Mesenchymal stem cell (in vitro differentiated cells and primary cell): Measurements from ENCODE around the gene TPO.

Experiments
- DNase-seq: peaks from one replicate; pipeline ENCODE4 v3.0.0-alpha.2; 2013
- H2AFZ ChIP-seq: one replicate; pipeline ENCODE4 v1.6.1; 2013; ENCODE audit warnings: low read depth, mild to moderate bottlenecking, control low read depth, inconsistent platforms, low read length, moderate library complexity
- H2AK5ac ChIP-seq: 2 replicates; pipeline ENCODE4 v1.6.1; 2013; ENCODE audit warnings: low read length, moderate library complexity, mild to moderate bottlenecking, inconsistent platforms; ENCODE audit not compliant: severe bottlenecking
- H2BK120ac ChIP-seq: one replicate; pipeline ENCODE4 v1.6.1; 2013; ENCODE audit warnings: low read depth, mild to moderate bottlenecking, inconsistent platforms, low read length, moderate library complexity
- H2BK12ac ChIP-seq, 2 experiments: one replicate each; pipeline ENCODE4 v1.6.1; 2013; ENCODE audit warnings: inconsistent platforms in 2 of 2, low read length in 2 of 2, mild to moderate bottlenecking in 2 of 2, moderate library complexity in 2 of 2, control low read depth in 1 of 2
- H2BK15ac ChIP-seq: one replicate; pipeline ENCODE4 v1.6.1; 2013; ENCODE audit warnings: mild to moderate bottlenecking, low read depth, inconsistent platforms; ENCODE audit not compliant: poor library complexity, severe bottlenecking
- H2BK5ac ChIP-seq: 2 replicates; pipeline ENCODE4 v1.6.1; 2013; ENCODE audit warnings: low read depth, mild to moderate bottlenecking, low read length, control low read depth, inconsistent platforms; ENCODE audit not compliant: poor library complexity, severe bottlenecking
- H3K14ac ChIP-seq, 2 experiments: one replicate each; pipeline ENCODE4 v1.6.1; 2013; ENCODE audit warnings: inconsistent platforms in 2 of 2, low read length in 2 of 2, control low read depth in 1 of 2, mild to moderate bottlenecking in 1 of 2, moderate library complexity in 1 of 2
- H3K18ac ChIP-seq, 2 experiments: one replicate each; pipeline ENCODE4 v1.6.1; 2013; ENCODE audit warnings: inconsistent platforms in 2 of 2, low read length in 2 of 2, control low read depth in 1 of 2, low read depth in 1 of 2, mild to moderate bottlenecking in 1 of 2
- H3K23ac ChIP-seq, 2 experiments: one replicate each; pipeline ENCODE4 v1.6.1; 2013; ENCODE audit warnings: inconsistent platforms in 2 of 2, low read length in 2 of 2, mild to moderate bottlenecking in 2 of 2, moderate library complexity in 2 of 2, control low read depth in 1 of 2
- H3K27ac ChIP-seq: 2 replicates; pipeline ENCODE4 v1.5.1; 2013; ENCODE audit warnings: mild to moderate bottlenecking, moderate library complexity, low read length, control low read depth, inconsistent platforms; ENCODE audit not compliant: poor library complexity, severe bottlenecking
- H3K27me3 ChIP-seq, 2 experiments: 2 replicates each; pipeline versions ENCODE4 v1.6.1 to v1.7.0; 2013; ENCODE audit warnings: low read length in 2 of 2, mild to moderate bottlenecking in 2 of 2, moderate library complexity in 2 of 2, control low read depth in 1 of 2, inconsistent platforms in 1 of 2; ENCODE audit not compliant: control insufficient read depth in 1 of 2, insufficient read depth in 1 of 2
- H3K36me3 ChIP-seq, 2 experiments: 2 replicates each; pipeline versions ENCODE4 v1.6.1 to v1.7.0; 2013; ENCODE audit warnings: low read length in 2 of 2, control low read depth in 1 of 2, inconsistent platforms in 1 of 2, low read depth in 1 of 2, mild to moderate bottlenecking in 1 of 2; ENCODE audit not compliant: insufficient read depth in 2 of 2, control insufficient read depth in 1 of 2
- H3K4ac ChIP-seq, 2 experiments: one replicate each; pipeline ENCODE4 v1.6.1; 2013; ENCODE audit warnings: inconsistent platforms in 2 of 2, low read length in 2 of 2, mild to moderate bottlenecking in 2 of 2, moderate library complexity in 2 of 2, control low read depth in 1 of 2, low read depth in 1 of 2
- H3K4me1 ChIP-seq: 2 replicates; pipeline ENCODE4 v1.6.1; 2013; ENCODE audit warnings: low read depth, low read length, control low read depth; ENCODE audit not compliant: control insufficient read depth, insufficient read depth
- H3K4me2 ChIP-seq: 2 replicates; pipeline ENCODE4 v1.6.1; 2013; ENCODE audit warnings: low read length, mild to moderate bottlenecking, inconsistent platforms; ENCODE audit not compliant: poor library complexity, severe bottlenecking
- H3K4me3 ChIP-seq, 2 experiments: 2 replicates each; pipeline versions ENCODE4 v1.5.1 to v1.7.0; 2013; ENCODE audit warnings: low read length in 2 of 2, mild to moderate bottlenecking in 2 of 2, control low read depth in 1 of 2, low read depth in 1 of 2; ENCODE audit not compliant: insufficient read depth in 1 of 2
- H3K79me1 ChIP-seq: replicated peaks from 2 replicates; pipeline ENCODE4 v1.6.1; 2013; ENCODE audit warnings: mild to moderate bottlenecking, control low read depth, low read length, inconsistent platforms; ENCODE audit not compliant: poor library complexity, severe bottlenecking
- H3K9ac ChIP-seq: 2 replicates; pipeline ENCODE4 v1.7.0; 2013; ENCODE audit warnings: mild to moderate bottlenecking, low read length, moderate library complexity
- H3K9me3 ChIP-seq: 2 replicates; pipeline ENCODE4 v1.7.0; 2013; ENCODE audit warnings: mild to moderate bottlenecking, low read length; ENCODE audit not compliant: control insufficient read depth
- H4K8ac ChIP-seq: one replicate; pipeline ENCODE4 v1.6.1; 2013; ENCODE audit warnings: inconsistent platforms, mild to moderate bottlenecking, low read length, moderate library complexity
- H4K91ac ChIP-seq: one replicate; pipeline ENCODE4 v1.6.1; 2013; ENCODE audit warnings: mild to moderate bottlenecking, low read length, inconsistent platforms
- WGBS: methylation state at CpG from one replicate; pipeline ENCODE4 v1.1.7; 2013; ENCODE audit warnings: mixed read lengths; 5-methylcytosine and 5-hydroxymethylcytosine counted together

TPO gene

GRCh38 chr2:1448009-1448408, 34.7 kb downstream of the TPO start:
- Histone ChIP-seq H3K23ac (no peak overlapping the region), H2BK5ac (no peak overlapping the region), H3K27me3 (peaks cover 0 to 24% of the 10 kb centered on the region in 2 experiments), H3K4me2 (no peak overlapping the region), H3K79me1 (no peaks in the 10 kb centered on the region), H3K4me1 (no peaks in the 10 kb centered on the region), H3K36me3 (no peaks in the 10 kb centered on the region), H2BK120ac (no peak overlapping the region), H4K91ac (no peak overlapping the region), H2AK5ac (no peak overlapping the region), H3K14ac (no peak overlapping the region), H3K4me3 (no peak overlapping the region), H3K27ac (no peak overlapping the region), H3K18ac (no peak overlapping the region), H2BK12ac (no peak overlapping the region), H2AFZ (no peak overlapping the region), H3K9me3 (no peaks in the 10 kb centered on the region), H3K4ac (no peak overlapping the region), H3K9ac (no peak overlapping the region), H2BK15ac (no peak overlapping the region), H4K8ac (no peak overlapping the region)
- no peak for DNase-seq
- 73% methylated on average over 18 of the region's 18 CpGs for WGBS

GRCh38 chr2:1450915-1451314, 37.7 kb downstream of the TPO start:
- H2BK120ac ChIP-seq, result no peak overlapping the region
- H3K4me1 ChIP-seq, result no peaks in the 10 kb centered on the region
- no peak overlapping the region for H2BK15ac ChIP-seq
- H3K4ac ChIP-seq, result no peak overlapping the region
- no peak overlapping the region for H3K23ac ChIP-seq
- H3K9me3 ChIP-seq, result no peaks in the 10 kb centered on the region
- no peak overlapping the region for H4K91ac ChIP-seq
- no peak overlapping the region for H3K14ac ChIP-seq
- no peak overlapping the region for H3K27ac ChIP-seq
- H3K79me1 ChIP-seq, result no peaks in the 10 kb centered on the region
- H2BK12ac ChIP-seq, result no peak overlapping the region
- H2AFZ ChIP-seq, result no peak overlapping the region
- H3K9ac ChIP-seq, result no peak overlapping the region
- H3K4me2 ChIP-seq, result no peak overlapping the region
- H3K36me3 ChIP-seq, result no peaks in the 10 kb centered on the region
- DNase-seq, result no peak
- H3K27me3 ChIP-seq, result peaks cover 0 to 32% of the 10 kb centered on the region in 2 experiments
- 64% methylated on average over 4 of the region's 4 CpGs for WGBS
- H3K18ac ChIP-seq, result no peak overlapping the region
- H2BK5ac ChIP-seq, result no peak overlapping the region
- H4K8ac ChIP-seq, result no peak overlapping the region
- no peak overlapping the region for H3K4me3 ChIP-seq
- no peak overlapping the region for H2AK5ac ChIP-seq

- H3K9me3 ChIP-seq, result no peaks in the 10 kb centered on the region
- no peak overlapping the region for H2BK15ac ChIP-seq
- H3K4me1 ChIP-seq, result no peaks in the 10 kb centered on the region
- H3K27me3 ChIP-seq, result peaks cover 0 to 32% of the 10 kb centered on the region in 2 experiments
- no peak overlapping the region for H4K8ac ChIP-seq
- no peak overlapping the region for H2AK5ac ChIP-seq
- no peak for DNase-seq
- no peak overlapping the region for H3K4me2 ChIP-seq
- no peak overlapping the region for H3K23ac ChIP-seq
- H3K79me1 ChIP-seq, result no peaks in the 10 kb centered on the region
- H2BK5ac ChIP-seq, result no peak overlapping the region
- H2BK120ac ChIP-seq, result no peak overlapping the region
- no peak overlapping the region for H4K91ac ChIP-seq
- no peak overlapping the region for H3K27ac ChIP-seq
- H3K4me3 ChIP-seq, result no peak overlapping the region
- H3K4ac ChIP-seq, result no peak overlapping the region
- no peak overlapping the region for H2BK12ac ChIP-seq
- H3K18ac ChIP-seq, result no peak overlapping the region
- no peak overlapping the region for H3K14ac ChIP-seq
- H2AFZ ChIP-seq, result no peak overlapping the region
- 64% methylated on average over 5 of the region's 5 CpGs for WGBS
- no peaks in the 10 kb centered on the region for H3K36me3 ChIP-seq
- H3K9ac ChIP-seq, result no peak overlapping the region
Observed at GRCh38 chr2:1451422-1451821, 38.2 kb downstream of the TPO start.

- H4K8ac ChIP-seq, result no peak overlapping the region
- WGBS, result 81% methylated on average over 12 of the region's 12 CpGs
- H3K27me3 ChIP-seq, result peaks cover 0 to 22% of the 10 kb centered on the region in 2 experiments
- no peak overlapping the region for H2AFZ ChIP-seq
- H2BK12ac ChIP-seq, result no peak overlapping the region
- DNase-seq, result no peak
- H3K23ac ChIP-seq, result no peak overlapping the region
- no peak overlapping the region for H3K27ac ChIP-seq
- H3K4ac ChIP-seq, result no peak overlapping the region
- H3K36me3 ChIP-seq, result no peaks in the 10 kb centered on the region
- H4K91ac ChIP-seq, result no peak overlapping the region
- no peak overlapping the region for H3K9ac ChIP-seq
- no peak overlapping the region for H3K18ac ChIP-seq
- H3K4me1 ChIP-seq, result no peaks in the 10 kb centered on the region
- H3K14ac ChIP-seq, result no peak overlapping the region
- H3K4me3 ChIP-seq, result no peak overlapping the region
- no peak overlapping the region for H2AK5ac ChIP-seq
- H3K79me1 ChIP-seq, result no peaks in the 10 kb centered on the region
- H3K9me3 ChIP-seq, result no peaks in the 10 kb centered on the region
- H3K4me2 ChIP-seq, result no peak overlapping the region
- H2BK15ac ChIP-seq, result no peak overlapping the region
- H2BK120ac ChIP-seq, result no peak overlapping the region
- no peak overlapping the region for H2BK5ac ChIP-seq
Observed at GRCh38 chr2:1453561-1453960, 40.3 kb downstream of the TPO start.
